Astrocyte (in vitro differentiated cells and primary cell): Measurements from ENCODE around the gene HAPLN2. TPM values are rescaled to one million over a fixed set of nuclear protein-coding genes. Genes with fewer than 3 reads are reported as not detected.

ENCODE experiments used
- DNase-seq: peaks from one replicate; pipeline ENCODE4 v3.0.0-alpha.2; 2010; ENCODE audit warnings: low read depth
- FAIRE-seq: peaks from 2 replicates; lab custom pipeline; 2011; peaks lifted over from hg19 to GRCh38; lab: Jason Lieb, UNC
- H2AFZ ChIP-seq: 2 replicates; pipeline ENCODE4 v1.6.0; 2012; ENCODE audit warnings: low read depth, low read length, inconsistent platforms
- H3K27ac ChIP-seq: 2 replicates; pipeline ENCODE4 v1.5.1; 2011; ENCODE audit warnings: low read depth, low read length, inconsistent platforms
- H3K27me3 ChIP-seq: 2 replicates; pipeline ENCODE4 v1.6.0; 2011; ENCODE audit warnings: low read length, inconsistent platforms; ENCODE audit not compliant: insufficient read depth
- H3K36me3 ChIP-seq: 2 replicates; pipeline ENCODE4 v1.5.1; 2011; ENCODE audit warnings: low read length, inconsistent platforms; ENCODE audit not compliant: insufficient read depth
- H3K4me1 ChIP-seq: 2 replicates; pipeline ENCODE4 v1.5.1; 2011; ENCODE audit warnings: low read length, inconsistent platforms; ENCODE audit not compliant: insufficient read depth
- H3K4me2 ChIP-seq: 2 replicates; pipeline ENCODE4 v1.6.0; 2012; ENCODE audit warnings: low read length, inconsistent platforms
- H3K4me3 ChIP-seq: 2 replicates; pipeline ENCODE4 v1.5.1; 2011; ENCODE audit warnings: low read depth, mild to moderate bottlenecking, low read length, inconsistent platforms; ENCODE audit not compliant: insufficient read depth
- H3K79me2 ChIP-seq: 2 replicates; pipeline ENCODE4 v1.6.0; 2012; ENCODE audit warnings: mild to moderate bottlenecking, low read length, inconsistent platforms; ENCODE audit not compliant: insufficient read depth
- H3K9ac ChIP-seq: 2 replicates; pipeline ENCODE4 v1.6.0; 2012; ENCODE audit warnings: mild to moderate bottlenecking, low read length, inconsistent platforms
- H3K9me3 ChIP-seq: 2 replicates; pipeline ENCODE4 v1.5.1; 2012; ENCODE audit warnings: low read depth, mild to moderate bottlenecking, low read length, inconsistent platforms; ENCODE audit not compliant: insufficient read depth
- H4K20me1 ChIP-seq: 2 replicates; pipeline ENCODE4 v1.6.0; 2012; ENCODE audit warnings: low read length, inconsistent platforms; ENCODE audit not compliant: insufficient read depth
- H3K27ac Mint-ChIP-seq: one replicate; pipeline ENCODE4 v1.8.0; 2021; ENCODE audit warnings: mild to moderate bottlenecking, mixed read lengths; ENCODE audit not compliant: unreplicated experiment
- H3K27me3 Mint-ChIP-seq: one replicate; pipeline ENCODE4 v1.8.0; 2021; ENCODE audit warnings: low read depth, mixed read lengths; ENCODE audit not compliant: unreplicated experiment
- H3K36me3 Mint-ChIP-seq: one replicate; pipeline ENCODE4 v1.8.0; 2021; ENCODE audit warnings: low read depth, mixed read lengths; ENCODE audit not compliant: unreplicated experiment
- H3K4me1 Mint-ChIP-seq: one replicate; pipeline ENCODE4 v1.8.0; 2021; ENCODE audit warnings: low read depth, mixed read lengths; ENCODE audit not compliant: unreplicated experiment
- H3K4me3 Mint-ChIP-seq: one replicate; pipeline ENCODE4 v1.8.0; 2021; ENCODE audit warnings: mild to moderate bottlenecking, moderate library complexity, mixed read lengths; ENCODE audit not compliant: unreplicated experiment
- H3K9me3 Mint-ChIP-seq: one replicate; pipeline ENCODE4 v1.8.0; 2021; ENCODE audit warnings: mild to moderate bottlenecking, mixed read lengths; ENCODE audit not compliant: unreplicated experiment
- EZH2 ChIP-seq: IDR thresholded peaks from 2 replicates; pipeline ENCODE4 v1.6.1; 2012; ENCODE audit warnings: mild to moderate bottlenecking, low read length, inconsistent platforms; ENCODE audit not compliant: insufficient read depth
- total RNA-seq: library from RNA; stranded (reverse); gene quantifications from 2 replicates; pipeline ENCODE4 v1.2.1, GENCODE V29; 2021
- TF ChIP-seq, protein P1 (sequence below): IDR thresholded peaks from 2 replicates; pipeline ENCODE4 v1.5.1; 2011; ENCODE audit warnings: low read depth, mild to moderate bottlenecking, inconsistent platforms, low read length, moderate library complexity; ENCODE audit not compliant: insufficient read depth

Gene HAPLN2
- total RNA-seq, 1 donor from 2014 or later: not detected

DNA sequence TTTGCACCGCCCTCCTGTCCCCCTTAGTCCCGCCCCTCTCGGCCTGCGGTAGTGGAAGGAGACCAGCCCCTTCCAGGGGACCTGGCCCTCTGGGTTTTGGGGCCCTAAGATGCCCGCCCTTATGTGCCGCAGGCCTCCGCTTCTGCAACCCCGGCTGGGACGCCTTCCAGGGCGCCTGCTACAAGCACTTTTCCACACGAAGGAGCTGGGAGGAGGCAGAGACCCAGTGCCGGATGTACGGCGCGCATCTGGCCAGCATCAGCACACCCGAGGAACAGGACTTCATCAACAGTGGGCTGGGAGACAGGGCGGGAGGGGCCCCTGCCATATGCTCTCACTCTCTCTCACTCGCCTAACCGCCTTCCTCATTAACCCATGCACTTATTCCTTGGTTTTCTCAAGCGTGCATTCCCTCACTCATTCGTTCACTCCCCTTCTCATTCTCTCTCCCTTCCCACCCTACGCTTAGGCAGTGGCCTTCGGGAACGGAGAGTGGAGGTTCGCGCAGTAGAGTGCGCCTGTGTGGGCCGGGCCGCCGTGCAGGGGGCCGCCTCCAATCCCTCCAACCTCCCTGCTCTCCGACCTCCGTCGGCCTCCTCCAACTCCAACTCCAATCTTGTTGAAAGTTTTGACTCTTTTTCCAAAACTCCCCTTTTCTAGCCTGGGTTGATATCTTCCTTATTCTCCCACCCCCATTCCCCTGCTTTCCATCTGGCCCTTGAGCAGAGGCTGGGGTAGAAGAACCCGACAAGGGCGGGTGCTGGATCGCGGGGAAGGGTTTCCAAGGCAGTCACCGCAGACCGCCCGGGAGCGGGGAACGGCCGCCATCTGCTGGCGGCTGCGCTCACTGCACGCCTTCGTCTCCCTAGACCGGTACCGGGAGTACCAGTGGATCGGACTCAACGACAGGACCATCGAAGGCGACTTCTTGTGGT is 37.9 kb downstream of the HAPLN2 start:
- Histone ChIP-seq H4K20me1 (peaks cover 3% of the 10 kb centered on the region), H3K27ac (no peak overlapping the region), H3K4me2 (peak overlapping the region; percentile 83), H3K79me2 (no peaks in the 10 kb centered on the region), H3K9ac (peak overlapping the region; percentile 32), H2AFZ (no peak overlapping the region), H3K4me1 (peaks cover 37% of the 10 kb centered on the region), H3K4me3 (peak overlapping the region; percentile 31), H3K27me3 (peaks cover 27% of the 10 kb centered on the region), H3K36me3 (no peaks in the 10 kb centered on the region), H3K9me3 (no peaks in the 10 kb centered on the region)
- Mint-ChIP-seq H3K4me3 (no peak overlapping the region), H3K36me3 (peaks cover 6% of the 10 kb centered on the region), H3K9me3 (peaks cover 2% of the 10 kb centered on the region), H3K27me3 (peaks cover 46% of the 10 kb centered on the region), H3K4me1 (peaks cover 31% of the 10 kb centered on the region), H3K27ac (no peak overlapping the region)
- TF ChIP-seq, protein P1, sequence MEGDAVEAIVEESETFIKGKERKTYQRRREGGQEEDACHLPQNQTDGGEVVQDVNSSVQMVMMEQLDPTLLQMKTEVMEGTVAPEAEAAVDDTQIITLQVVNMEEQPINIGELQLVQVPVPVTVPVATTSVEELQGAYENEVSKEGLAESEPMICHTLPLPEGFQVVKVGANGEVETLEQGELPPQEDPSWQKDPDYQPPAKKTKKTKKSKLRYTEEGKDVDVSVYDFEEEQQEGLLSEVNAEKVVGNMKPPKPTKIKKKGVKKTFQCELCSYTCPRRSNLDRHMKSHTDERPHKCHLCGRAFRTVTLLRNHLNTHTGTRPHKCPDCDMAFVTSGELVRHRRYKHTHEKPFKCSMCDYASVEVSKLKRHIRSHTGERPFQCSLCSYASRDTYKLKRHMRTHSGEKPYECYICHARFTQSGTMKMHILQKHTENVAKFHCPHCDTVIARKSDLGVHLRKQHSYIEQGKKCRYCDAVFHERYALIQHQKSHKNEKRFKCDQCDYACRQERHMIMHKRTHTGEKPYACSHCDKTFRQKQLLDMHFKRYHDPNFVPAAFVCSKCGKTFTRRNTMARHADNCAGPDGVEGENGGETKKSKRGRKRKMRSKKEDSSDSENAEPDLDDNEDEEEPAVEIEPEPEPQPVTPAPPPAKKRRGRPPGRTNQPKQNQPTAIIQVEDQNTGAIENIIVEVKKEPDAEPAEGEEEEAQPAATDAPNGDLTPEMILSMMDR: peak; percentile 81
- TF ChIP-seq EZH2: peak; percentile 96
- FAIRE-seq (no peak), DNase-seq (no peak)

GRCh38 chr1:156657741-156658319 is 38.6 kb downstream of the HAPLN2 start:
- Histone ChIP-seq H2AFZ (no peak overlapping the region), H3K36me3 (no peaks in the 10 kb centered on the region), H3K4me1 (peaks cover 45% of the 10 kb centered on the region), H3K4me2 (peak overlapping the region; percentile 83), H3K27me3 (peaks cover 27% of the 10 kb centered on the region), H3K79me2 (no peaks in the 10 kb centered on the region), H4K20me1 (no peaks in the 10 kb centered on the region), H3K27ac (no peak overlapping the region), H3K4me3 (peak overlapping the region; percentile 31), H3K9me3 (no peaks in the 10 kb centered on the region), H3K9ac (peak overlapping the region; percentile 32)
- Mint-ChIP-seq H3K27me3 (peaks cover 43% of the 10 kb centered on the region), H3K9me3 (peaks cover 2% of the 10 kb centered on the region), H3K4me1 (peaks cover 39% of the 10 kb centered on the region), H3K27ac (no peak overlapping the region), H3K4me3 (no peak overlapping the region), H3K36me3 (peaks cover 4% of the 10 kb centered on the region)
- no peak for FAIRE-seq
- TF ChIP-seq, protein P1: no peak
- no peak for TF ChIP-seq EZH2
- DNase-seq: no peak
